Measurements from ENCODE around the gene COL26A1.

DNA sequence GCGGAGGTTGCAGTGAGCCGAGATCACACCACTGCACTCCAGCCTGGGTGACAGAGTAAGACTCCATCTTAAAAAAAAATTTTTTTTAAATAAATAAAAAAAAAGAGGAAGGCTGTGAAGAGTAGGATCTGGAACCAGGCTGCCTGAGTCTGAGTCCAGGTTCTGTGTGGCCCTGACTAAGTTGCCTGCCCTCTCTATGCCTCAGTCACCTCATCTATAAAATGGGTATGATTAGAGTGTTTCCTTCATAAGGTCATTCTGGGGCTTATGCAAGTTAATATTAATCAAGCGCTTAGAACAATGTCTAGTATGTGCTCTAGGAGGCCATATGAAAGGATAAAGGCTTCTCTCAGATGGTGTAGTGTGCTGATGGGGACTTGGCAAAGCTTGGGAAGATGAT is 12.3 kb downstream of the COL26A1 start:
- TF ChIP-seq, protein P1, sequence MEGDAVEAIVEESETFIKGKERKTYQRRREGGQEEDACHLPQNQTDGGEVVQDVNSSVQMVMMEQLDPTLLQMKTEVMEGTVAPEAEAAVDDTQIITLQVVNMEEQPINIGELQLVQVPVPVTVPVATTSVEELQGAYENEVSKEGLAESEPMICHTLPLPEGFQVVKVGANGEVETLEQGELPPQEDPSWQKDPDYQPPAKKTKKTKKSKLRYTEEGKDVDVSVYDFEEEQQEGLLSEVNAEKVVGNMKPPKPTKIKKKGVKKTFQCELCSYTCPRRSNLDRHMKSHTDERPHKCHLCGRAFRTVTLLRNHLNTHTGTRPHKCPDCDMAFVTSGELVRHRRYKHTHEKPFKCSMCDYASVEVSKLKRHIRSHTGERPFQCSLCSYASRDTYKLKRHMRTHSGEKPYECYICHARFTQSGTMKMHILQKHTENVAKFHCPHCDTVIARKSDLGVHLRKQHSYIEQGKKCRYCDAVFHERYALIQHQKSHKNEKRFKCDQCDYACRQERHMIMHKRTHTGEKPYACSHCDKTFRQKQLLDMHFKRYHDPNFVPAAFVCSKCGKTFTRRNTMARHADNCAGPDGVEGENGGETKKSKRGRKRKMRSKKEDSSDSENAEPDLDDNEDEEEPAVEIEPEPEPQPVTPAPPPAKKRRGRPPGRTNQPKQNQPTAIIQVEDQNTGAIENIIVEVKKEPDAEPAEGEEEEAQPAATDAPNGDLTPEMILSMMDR (IDR thresholded peaks at IDR 0.05): no peak
- TF ChIP-seq POLR2A (IDR thresholded peaks at IDR 0.05): no peak
